H1 (cell line): Measurements from ENCODE around the gene FABP7. TPM values are rescaled to one million over a fixed set of nuclear protein-coding genes. Genes with fewer than 3 reads are reported as not detected.

Experiments
- CTCF ChIA-PET: fragments of 300-600 bp; sonication (Branson Sonifier 250); formaldehyde crosslinking; loops from one replicate; lab custom pipeline; 2021; ENCODE audit not compliant: partially characterized antibody; lab: Charles Lee
- POLR2A ChIA-PET: fragments of 300-600 bp; sonication (Branson Sonifier 250); formaldehyde crosslinking; loops from one replicate; lab custom pipeline; 2021; ENCODE audit warnings: inconsistent platforms; ENCODE audit not compliant: partially characterized antibody; lab: Charles Lee
- DNase-seq, 2 experiments: peaks; one replicate each; pipeline versions ENCODE4 v3.0.0 to v3.0.0-alpha.2; 2010 to 2022; ENCODE audit warnings: low spot score in 2 of 2, low read depth in 1 of 2, mixed read lengths in 1 of 2
- FAIRE-seq: peaks from 2 replicates; lab custom pipeline; 2011; peaks lifted over from hg19 to GRCh38; lab: Jason Lieb, UNC
- H2AFZ ChIP-seq: 2 replicates; pipeline ENCODE4 v1.8.1; 2012; ENCODE audit warnings: low read length, inconsistent platforms
- H2AK5ac ChIP-seq: 2 replicates; pipeline ENCODE4 v1.6.1; 2013; ENCODE audit warnings: low read depth, low read length
- H2BK120ac ChIP-seq: replicated peaks from 2 replicates; pipeline ENCODE3; 2013; ENCODE audit warnings: low read depth, low read length, inconsistent platforms
- H2BK12ac ChIP-seq: 2 replicates; pipeline ENCODE4 v1.6.1; 2013; ENCODE audit warnings: low read depth, low read length
- H2BK15ac ChIP-seq: 2 replicates; pipeline ENCODE4 v1.6.1; 2013; ENCODE audit warnings: low read length
- H2BK20ac ChIP-seq: 2 replicates; pipeline ENCODE4 v1.6.1; 2013; ENCODE audit warnings: low read length
- H2BK5ac ChIP-seq: 2 replicates; pipeline ENCODE4 v1.6.1; 2013; ENCODE audit warnings: low read depth, low read length
- H3K14ac ChIP-seq: 2 replicates; pipeline ENCODE4 v1.6.1; 2013; ENCODE audit warnings: inconsistent platforms; ENCODE audit not compliant: insufficient read length
- H3K18ac ChIP-seq: 2 replicates; pipeline ENCODE4 v1.6.1; 2013; ENCODE audit warnings: low read length; ENCODE audit errors: extremely low read depth
- H3K23ac ChIP-seq: 2 replicates; pipeline ENCODE4 v1.6.1; 2013; ENCODE audit warnings: inconsistent platforms; ENCODE audit not compliant: insufficient read length
- H3K23me2 ChIP-seq: 2 replicates; pipeline ENCODE4 v1.6.1; 2013; ENCODE audit warnings: low read depth, low read length
- H3K27ac ChIP-seq: 2 replicates; pipeline ENCODE4 v1.6.1; 2011; ENCODE audit warnings: low read depth, low read length, inconsistent platforms
- H3K27me3 ChIP-seq, 4 experiments: replicated peaks in 1 of 4; 1 replicate in 1 of 4; 2 replicates in 3 of 4; pipeline versions ENCODE4 v1.6.1 to v1.8.1; 2011 to 2013; ENCODE audit warnings: low read length in 3 of 4, mild to moderate bottlenecking in 3 of 4, inconsistent platforms in 2 of 4, mixed read lengths in 2 of 4, moderate library complexity in 1 of 4; ENCODE audit not compliant: control insufficient read depth in 3 of 4, insufficient read depth in 3 of 4; ENCODE audit errors: extremely low read depth in 1 of 4
- H3K36me3 ChIP-seq, 4 experiments: 2 replicates each; pipeline versions ENCODE4 v1.6.1 to v1.8.1; 2011 to 2013; ENCODE audit warnings: mild to moderate bottlenecking in 4 of 4, low read length in 3 of 4, moderate library complexity in 2 of 4, control low read depth in 1 of 4, inconsistent platforms in 1 of 4; ENCODE audit not compliant: insufficient read depth in 4 of 4, control insufficient read depth in 2 of 4
- H3K4ac ChIP-seq: replicated peaks from 2 replicates; pipeline ENCODE3; 2013; ENCODE audit warnings: low read length, low read depth, mixed read lengths, inconsistent platforms; ENCODE audit not compliant: insufficient read length
- H3K4me1 ChIP-seq, 4 experiments: replicated peaks in 1 of 4; 1 replicate in 1 of 4; 2 replicates in 3 of 4; pipeline versions ENCODE4 v1.6.1 to v1.8.1; 2011 to 2013; ENCODE audit warnings: low read length in 3 of 4, inconsistent platforms in 2 of 4, mixed read lengths in 1 of 4; ENCODE audit not compliant: insufficient read depth in 4 of 4, control insufficient read depth in 3 of 4
- H3K4me2 ChIP-seq, 2 experiments: 2 replicates each; pipeline versions ENCODE4 v1.6.1 to v1.8.1; 2011 to 2013; ENCODE audit warnings: low read depth in 2 of 2, low read length in 2 of 2, control low read depth in 1 of 2, inconsistent platforms in 1 of 2, mild to moderate bottlenecking in 1 of 2; ENCODE audit not compliant: insufficient read depth in 1 of 2
- H3K4me3 ChIP-seq, 4 experiments: fragments of 200-600, 300-600 bp in 1 of 4; sonication (generic), shearing (Covaris generic), sonication (Bioruptor Twin) in 1 of 4; 2 replicates each; pipeline versions ENCODE4 v1.5.1 to v1.8.1; 2011 to 2016; ENCODE audit warnings: low read length in 4 of 4, low read depth in 3 of 4, control low read depth in 2 of 4, inconsistent platforms in 2 of 4, mild to moderate bottlenecking in 2 of 4, mixed read lengths in 1 of 4, moderate library complexity in 1 of 4; ENCODE audit not compliant: insufficient read depth in 2 of 4; ENCODE audit errors: extremely low read depth in 1 of 4
- H3K56ac ChIP-seq: replicated peaks from 2 replicates; pipeline ENCODE3; 2013; ENCODE audit warnings: low read depth, mild to moderate bottlenecking, mixed read lengths, low read length, inconsistent platforms; ENCODE audit not compliant: insufficient read length
- H3K79me1 ChIP-seq: 2 replicates; pipeline ENCODE4 v1.6.1; 2013; ENCODE audit warnings: low read depth, low read length, control low read depth
- H3K79me2 ChIP-seq, 2 experiments: 2 replicates each; pipeline versions ENCODE4 v1.6.1 to v1.8.1; 2012 to 2013; ENCODE audit warnings: low read length in 2 of 2, mild to moderate bottlenecking in 2 of 2, inconsistent platforms in 1 of 2; ENCODE audit not compliant: insufficient read depth in 2 of 2, control insufficient read depth in 1 of 2
- H3K9ac ChIP-seq, 4 experiments: replicated peaks in 1 of 4; 1 replicate in 1 of 4; 2 replicates in 3 of 4; pipeline versions ENCODE4 v1.6.1 to v1.8.1; 2011 to 2013; ENCODE audit warnings: low read depth in 3 of 4, low read length in 3 of 4, control low read depth in 2 of 4, mild to moderate bottlenecking in 2 of 4, moderate library complexity in 2 of 4, inconsistent platforms in 1 of 4; ENCODE audit errors: extremely low read depth in 1 of 4
- H3K9me3 ChIP-seq, 2 experiments: 2 replicates each; pipeline versions ENCODE4 v1.6.1 to v1.8.1; 2012 to 2013; ENCODE audit warnings: mild to moderate bottlenecking in 2 of 2, moderate library complexity in 2 of 2, control low read depth in 1 of 2, inconsistent platforms in 1 of 2, low read depth in 1 of 2, low read length in 1 of 2, mixed read lengths in 1 of 2; ENCODE audit not compliant: insufficient read depth in 2 of 2
- H4K20me1 ChIP-seq, 2 experiments: replicated peaks in 1 of 2; 2 replicates each; pipeline versions ENCODE3 to v1.8.1; 2011 to 2013; ENCODE audit warnings: inconsistent platforms in 2 of 2, low read length in 2 of 2, mild to moderate bottlenecking in 1 of 2; ENCODE audit not compliant: insufficient read depth in 2 of 2, control insufficient read depth in 1 of 2
- H4K5ac ChIP-seq: 2 replicates; pipeline ENCODE4 v1.6.1; 2013; ENCODE audit warnings: low read length, low read depth, mixed read lengths, inconsistent platforms; ENCODE audit not compliant: insufficient read length
- H4K8ac ChIP-seq: 2 replicates; pipeline ENCODE4 v1.8.0; 2013; ENCODE audit warnings: mild to moderate bottlenecking, moderate library complexity, low read length, inconsistent platforms; ENCODE audit not compliant: insufficient read depth; ENCODE audit errors: extremely low read depth
- H4K91ac ChIP-seq: replicated peaks from 2 replicates; pipeline ENCODE3; 2013; ENCODE audit warnings: low read length, mixed read lengths, inconsistent platforms; ENCODE audit not compliant: insufficient read length
- BACH1 ChIP-seq: IDR thresholded peaks from 2 replicates; pipeline ENCODE4 v1.6.1; 2012; ENCODE audit warnings: low read length, improper control_type of control experiment
- CBX5 ChIP-seq: fragments of 300-800, 300-1000 bp; sonication (generic); IDR thresholded peaks from 2 replicates; pipeline ENCODE4 v1.7.1; 2016; ENCODE audit warnings: antibody characterized with exemption, low read length, low read depth
- CREB1 ChIP-seq: IDR thresholded peaks from 2 replicates; pipeline ENCODE4 v1.6.1; 2012; ENCODE audit warnings: inconsistent platforms
- EZH2 ChIP-seq: fragments of 200-600 bp; sonication (generic); IDR thresholded peaks from 2 replicates; pipeline ENCODE4 v1.7.1; 2012; ENCODE audit warnings: low read depth, mild to moderate bottlenecking, moderate library complexity, low read length, inconsistent platforms; ENCODE audit not compliant: severe bottlenecking
- GABPA ChIP-seq: IDR thresholded peaks from 2 replicates; pipeline ENCODE4 v1.6.1; 2011; ENCODE audit warnings: mild to moderate bottlenecking, low read length, moderate library complexity, borderline replicate concordance; ENCODE audit not compliant: insufficient read depth
- HDAC2 ChIP-seq, 2 experiments: fragments of 300-600 bp in 1 of 2; sonication (generic) in 1 of 2; IDR thresholded peaks; 2 replicates each; pipeline ENCODE4 v1.6.1; 2011 to 2012; ENCODE audit warnings: low read depth in 2 of 2, low read length in 2 of 2, mild to moderate bottlenecking in 2 of 2, moderate library complexity in 2 of 2, borderline replicate concordance in 1 of 2, inconsistent platforms in 1 of 2
- KDM5A ChIP-seq: fragments of 200-600 bp; IDR thresholded peaks from 2 replicates; pipeline ENCODE4 v1.7.1; 2012; ENCODE audit warnings: mild to moderate bottlenecking, low read length, inconsistent platforms, mixed read lengths
- PHF8 ChIP-seq: fragments of 200-600 bp; sonication (generic); conservative IDR thresholded peaks from 2 replicates; pipeline ENCODE4 v1.7.1; 2012; ENCODE audit warnings: low read depth, mild to moderate bottlenecking, inconsistent platforms, low read length, moderate library complexity
- POLR2AphosphoS5 ChIP-seq: IDR thresholded peaks from 2 replicates; pipeline ENCODE4 v1.6.1; 2011; ENCODE audit warnings: low read depth, low read length
- SIX5 ChIP-seq: IDR thresholded peaks from 2 replicates; pipeline ENCODE4 v1.6.1; 2011; ENCODE audit warnings: mild to moderate bottlenecking, low read depth, low read length
- SP1 ChIP-seq: IDR thresholded peaks from 2 replicates; pipeline ENCODE4 v1.6.1; 2011; ENCODE audit warnings: low read depth, low read length
- TAF7 ChIP-seq: optimal IDR thresholded peaks from 2 replicates; pipeline ENCODE3; 2011; ENCODE audit warnings: low read depth, mild to moderate bottlenecking, inconsistent platforms, low read length, moderate library complexity, borderline replicate concordance
- USF2 ChIP-seq: IDR thresholded peaks from 2 replicates; pipeline ENCODE4 v1.6.1; 2011; ENCODE audit warnings: low read length, improper control_type of control experiment
- YY1 ChIP-seq: IDR thresholded peaks from 2 replicates; pipeline ENCODE4 v1.6.1; 2011; ENCODE audit warnings: low read depth, mild to moderate bottlenecking, low read length
- polyA plus RNA-seq, 7 experiments: library from polyadenylated mRNA; depleted of rRNA in 3 of 7; stranded (reverse) in 5 of 7; unstranded in 2 of 7; fragments of >200 nt in 5 of 7; fragments of 200-250 nt in 2 of 7; gene quantifications; 1 replicate in 5 of 7; 2 replicates in 1 of 7; 4 replicates in 1 of 7; pipeline versions ENCODE4 v1.2.1 to v1.2.3, GENCODE V29; 2011 to 2013; ENCODE audit warnings: missing spikeins in 2 of 7, mixed read lengths in 2 of 7
- total RNA-seq: library from RNA; stranded (reverse); fragmentation: NEBNext Ultra II Directional; extraction: Animal tissue kit (Norgen Biotek cat#: 25700); gene quantifications from 2 replicates; pipeline ENCODE4 v1.2.1, GENCODE V29; 2021

The FABP7 gene
- total and polyA plus RNA-seq, 2 of the 8 experiments (the other 6 are each of a cell fraction or from before 2014, with no cell fraction given), result 10.6 to 13.1 TPM

- Histone ChIP-seq H3K27ac (no peak overlapping the region), H4K8ac (no peak overlapping the region), H2BK20ac (no peak overlapping the region), H3K4me1 (peaks cover 2 to 9% (median 8%) of the 10 kb centered on the region in 4 experiments; a peak in 6 of 7 replicates), H3K23me2 (no peaks in the 10 kb centered on the region; the same call in 1 of the 2 replicates), H4K5ac (no peak overlapping the region), H3K36me3 (no peaks in the 10 kb centered on the region), H2BK120ac (no peak overlapping the region), H4K91ac (no peak overlapping the region), H3K4ac (no peak overlapping the region), H3K79me2 (no peaks in the 10 kb centered on the region), H2AFZ (no peak overlapping the region), H3K14ac (no peak overlapping the region), H2BK15ac (no peak overlapping the region), H4K20me1 (no peaks in the 10 kb centered on the region), H3K27me3 (no peaks in the 10 kb centered on the region), H2BK12ac (no peak overlapping the region), H3K56ac (no peak overlapping the region), H2BK5ac (no peak overlapping the region), H3K18ac (no peak overlapping the region), H3K4me2 (no peak overlapping the region), H3K9ac (no peak overlapping the region), H3K9me3 (no peaks in the 10 kb centered on the region), H3K79me1 (no peaks in the 10 kb centered on the region), H3K23ac (no peak overlapping the region), H3K4me3 (no peak overlapping the region), H2AK5ac (no peak overlapping the region)
- DNase-seq (no peak), FAIRE-seq (no peak)
- CTCF ChIA-PET, result interaction anchor here (0.7 to 2.0 kb wide), 2 partner anchors 10 to 27 kb away, joined by 3 to 5 read pairs; no protein-coding TSS in a partner anchor
- POLR2A ChIA-PET, result no interaction called here
- no peak for TF ChIP-seq GABPA
- TF ChIP-seq SP1, result no peak
- no peak for TF ChIP-seq BACH1
- no peak for TF ChIP-seq CBX5
- no peak for TF ChIP-seq CREB1
- no peak for TF ChIP-seq SIX5
- no peak for TF ChIP-seq EZH2
- no peak for TF ChIP-seq TAF7
- TF ChIP-seq YY1, result no peak
- no peak for TF ChIP-seq KDM5A
- TF ChIP-seq PHF8, result no peak
- no peak for TF ChIP-seq POLR2AphosphoS5
- no peak for TF ChIP-seq USF2
- TF ChIP-seq HDAC2 (IDR thresholded peaks at IDR 0.05; ENCODE audit: borderline replicate concordance in 1 of 2, low read depth in 2 of 2, low read length in 2 of 2), result no peak
Observed at GRCh38 chr6:122775975-122776374, 3.5 kb upstream of the FABP7 start.
